Psoas muscle (tissue), 8 donors: Measurements from ENCODE around the gene KCTD16. TPM values are rescaled to one million over a fixed set of nuclear protein-coding genes. Genes with fewer than 3 reads are reported as not detected.

Experiments
- ATAC-seq, 4 donors: fragments of 200-7000 bp; cut with Tn5 transposase; one replicate each; pipeline ENCODE4 v1.9.1; 2020; ENCODE audit warnings: moderate library complexity in 3 of 4, mild to moderate bottlenecking in 2 of 4
- DNase-seq, 2 donors: peaks; one replicate each; pipeline ENCODE4 v3.0.0-alpha.2; 2020
- H3K27ac ChIP-seq: fragments of 200-600 bp; one replicate; pipeline ENCODE4 v1.8.0; 2022
- H3K27me3 ChIP-seq, 3 donors: fragments of 200-600 bp in 1 of 3; one replicate each; pipeline versions ENCODE4 v1.6.1 to v1.8.0; 2013 to 2022; ENCODE audit warnings: low read length in 2 of 3, mild to moderate bottlenecking in 2 of 3, moderate library complexity in 1 of 3; ENCODE audit not compliant: insufficient read depth in 3 of 3
- H3K36me3 ChIP-seq, 2 donors: fragments of 200-600 bp in 1 of 2; one replicate each; pipeline versions ENCODE4 v1.6.1 to v1.8.0; 2013 to 2022; ENCODE audit warnings: low read depth in 1 of 2, mild to moderate bottlenecking in 1 of 2, moderate library complexity in 1 of 2; ENCODE audit not compliant: insufficient read depth in 1 of 2
- H3K4me1 ChIP-seq: fragments of 200-600 bp; one replicate; pipeline ENCODE4 v1.8.0; 2022
- H3K4me3 ChIP-seq: fragments of 200-600 bp; one replicate; pipeline ENCODE4 v1.8.0; 2022; ENCODE audit warnings: mild to moderate bottlenecking
- H3K9me3 ChIP-seq: fragments of 200-600 bp; one replicate; pipeline ENCODE4 v1.8.0; 2022
- WGBS, 3 donors: extraction: QIAGEN DNeasy Blood & Tissue Kit; methylation state at CpG; one replicate each; pipeline versions ENCODE4 v1.1.6 to v1.1.7; 2013; 5-methylcytosine and 5-hydroxymethylcytosine counted together
- intact Hi-C, 2 donors: fragments of 100-400 bp; cut with DNase I; formaldehyde crosslinking; loops; one replicate each; pipeline versions ENCODE4 v1.11.0 to v1.14.2; 2022
- polyA plus RNA-seq, 3 donors: library from polyadenylated mRNA; stranded (reverse); fragments of 200-250 nt; gene quantifications; one replicate each; pipeline ENCODE4 v1.2.3, GENCODE V29; 2013
- total RNA-seq, 4 donors: library from RNA; stranded (reverse); fragmentation: NEBNext Ultra II Directional in 2 of 4; extraction: Animal tissue kit (Norgen Biotek cat#: 25700) in 2 of 4; gene quantifications; one replicate each; pipeline versions ENCODE4 v1.2.1 to v1.2.4, GENCODE V29; 2021 to 2023
- TF ChIP-seq, protein P1 (sequence below): fragments of 200-600 bp; IDR thresholded peaks from one replicate; pipeline ENCODE4 v1.8.0; 2022; ENCODE audit warnings: antibody characterized with exemption
- donor health status: healthy with polysubstance abuse.
- donor health status: DM: no; HTN: no; CAD: no; lungs with moderate emphysema.
- donor health status: Bipolar disorder and iron deficiency.
- donor health status: healthy.
- donor health status: DM: yes; HTN: yes; CAD: no.
- donor health status: DM: no; HTN: no; CAD: no.
- donor health status: DM: no; HTN: no; CAD: no.
- donor health status: DM: yes; HTN: yes; CAD: no.

Gene KCTD16
- total and polyA plus RNA-seq, 7 donors = 0.01 to 0.04 (median 0.01) TPM; not detected in 4

GRCh38 chr5:144481861-144482260, 311.2 kb downstream of the KCTD16 start:
- ATAC-seq (no peak), DNase-seq (no peak)
- no peak overlapping the region for H3K27ac ChIP-seq
- H3K36me3 ChIP-seq = no peaks in the 10 kb centered on the region
- no peak overlapping the region for H3K4me3 ChIP-seq
- H3K4me1 ChIP-seq = no peaks in the 10 kb centered on the region
- H3K9me3 ChIP-seq = no peaks in the 10 kb centered on the region
- TF ChIP-seq, protein P1, sequence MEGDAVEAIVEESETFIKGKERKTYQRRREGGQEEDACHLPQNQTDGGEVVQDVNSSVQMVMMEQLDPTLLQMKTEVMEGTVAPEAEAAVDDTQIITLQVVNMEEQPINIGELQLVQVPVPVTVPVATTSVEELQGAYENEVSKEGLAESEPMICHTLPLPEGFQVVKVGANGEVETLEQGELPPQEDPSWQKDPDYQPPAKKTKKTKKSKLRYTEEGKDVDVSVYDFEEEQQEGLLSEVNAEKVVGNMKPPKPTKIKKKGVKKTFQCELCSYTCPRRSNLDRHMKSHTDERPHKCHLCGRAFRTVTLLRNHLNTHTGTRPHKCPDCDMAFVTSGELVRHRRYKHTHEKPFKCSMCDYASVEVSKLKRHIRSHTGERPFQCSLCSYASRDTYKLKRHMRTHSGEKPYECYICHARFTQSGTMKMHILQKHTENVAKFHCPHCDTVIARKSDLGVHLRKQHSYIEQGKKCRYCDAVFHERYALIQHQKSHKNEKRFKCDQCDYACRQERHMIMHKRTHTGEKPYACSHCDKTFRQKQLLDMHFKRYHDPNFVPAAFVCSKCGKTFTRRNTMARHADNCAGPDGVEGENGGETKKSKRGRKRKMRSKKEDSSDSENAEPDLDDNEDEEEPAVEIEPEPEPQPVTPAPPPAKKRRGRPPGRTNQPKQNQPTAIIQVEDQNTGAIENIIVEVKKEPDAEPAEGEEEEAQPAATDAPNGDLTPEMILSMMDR = no peak
- no peaks in the 10 kb centered on the region for H3K27me3 ChIP-seq
- intact Hi-C loops = no loop called here

GRCh38 chr5:144484124-144484897, 313.6 kb downstream of the KCTD16 start:
- 64 to 76% (median 70%) methylated on average over 9 of the region's 9 CpGs for WGBS, 3 donors
- H3K4me3 ChIP-seq = no peak overlapping the region
- intact Hi-C loops = no loop called here
- H3K9me3 ChIP-seq = no peaks in the 10 kb centered on the region
- H3K4me1 ChIP-seq = no peaks in the 10 kb centered on the region
- H3K27ac ChIP-seq = no peak overlapping the region
- TF ChIP-seq, protein P1 = no peak
- no peaks in the 10 kb centered on the region for H3K36me3 ChIP-seq
- H3K27me3 ChIP-seq = no peaks in the 10 kb centered on the region
- ATAC-seq (no peak), DNase-seq (no peak)

- Histone ChIP-seq H3K9me3 (no peaks in the 10 kb centered on the region), H3K27me3 (no peaks in the 10 kb centered on the region), H3K27ac (no peak overlapping the region), H3K4me1 (no peaks in the 10 kb centered on the region), H3K4me3 (no peak overlapping the region), H3K36me3 (no peaks in the 10 kb centered on the region)
- TF ChIP-seq, protein P1 = no peak
- WGBS, 3 donors = 90 to 92% (median 90%) methylated on average over 2 of the region's 2 CpGs
- DNase-seq (no peak), ATAC-seq (no peak)
- intact Hi-C loops = no loop called here
Measured at GRCh38 chr5:144485540-144485939, 314.9 kb downstream of the KCTD16 start.

DNA sequence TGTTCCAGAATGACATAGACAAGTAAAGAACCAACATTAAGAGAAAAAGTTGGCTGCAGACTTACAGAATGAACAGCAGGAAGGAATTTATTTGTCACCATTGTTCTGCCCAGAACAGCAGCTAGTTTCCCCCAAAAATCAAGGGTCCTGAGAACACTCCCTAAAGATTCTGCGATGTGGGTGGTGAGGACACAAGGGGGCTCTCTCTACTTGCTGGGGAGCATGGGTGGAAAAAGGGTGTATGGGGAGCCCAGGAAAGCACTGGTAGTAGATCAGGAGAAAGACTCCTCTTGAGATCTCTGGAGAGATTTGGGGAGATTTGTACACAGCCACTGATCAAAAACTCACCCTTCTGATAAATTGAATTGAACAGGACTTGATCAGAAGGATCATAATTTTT, 316.5 kb downstream of the KCTD16 start:
- 19 to 31% (median 23%) methylated on average over 1 of the region's 1 CpG for WGBS, 3 donors
- intact Hi-C loops = no loop called here
- no peak overlapping the region for H3K4me3 ChIP-seq
- ATAC-seq = no peak
- H3K27ac ChIP-seq = no peak overlapping the region
- H3K9me3 ChIP-seq = no peaks in the 10 kb centered on the region
- TF ChIP-seq, protein P1 = no peak
- H3K4me1 ChIP-seq = no peaks in the 10 kb centered on the region
- H3K27me3 ChIP-seq = no peaks in the 10 kb centered on the region
- H3K36me3 ChIP-seq = no peaks in the 10 kb centered on the region
- DNase-seq = no peak

DNA sequence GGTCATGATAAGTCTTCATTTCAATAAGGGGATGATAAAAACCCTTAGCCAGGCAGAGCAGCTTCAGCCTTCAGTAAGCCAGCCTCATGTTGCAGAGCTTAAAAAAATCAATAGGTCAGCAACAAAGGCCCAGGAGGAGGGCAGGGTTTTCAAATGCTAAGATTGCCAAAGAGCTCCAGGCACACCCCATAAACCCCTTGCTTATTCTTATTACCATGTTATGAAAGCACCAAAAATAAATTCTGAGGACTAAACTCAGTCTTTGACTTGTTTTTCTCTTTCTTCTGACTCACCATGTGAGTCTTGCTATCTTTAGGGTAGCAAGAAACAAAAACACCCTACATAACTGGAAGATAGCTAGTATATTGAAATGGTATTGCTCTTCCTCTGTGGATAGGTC, 317.1 kb downstream of the KCTD16 start:
- intact Hi-C loops = no loop called here
- DNase-seq (no peak), ATAC-seq (no peak)
- no peak overlapping the region for H3K27ac ChIP-seq
- H3K36me3 ChIP-seq = no peaks in the 10 kb centered on the region
- H3K4me1 ChIP-seq = no peaks in the 10 kb centered on the region
- TF ChIP-seq, protein P1 = no peak
- no peak overlapping the region for H3K4me3 ChIP-seq
- no peaks in the 10 kb centered on the region for H3K9me3 ChIP-seq
- no peaks in the 10 kb centered on the region for H3K27me3 ChIP-seq
